Astrocyte (in vitro differentiated cells and primary cell): Measurements from ENCODE around the gene IL6ST.

Experiments used
- CTCF ChIP-seq: IDR thresholded peaks from 2 replicates; pipeline ENCODE4 v1.5.1; 2011; ENCODE audit warnings: low read depth, mild to moderate bottlenecking, inconsistent platforms, low read length, moderate library complexity; ENCODE audit not compliant: insufficient read depth
- EZH2 ChIP-seq: IDR thresholded peaks from 2 replicates; pipeline ENCODE4 v1.6.1; 2012; ENCODE audit warnings: mild to moderate bottlenecking, low read length, inconsistent platforms; ENCODE audit not compliant: insufficient read depth

GRCh38 chr5:56026863-56027300 lies 32.1 kb upstream of the IL6ST start:
- TF ChIP-seq EZH2 (no peak), CTCF (no peak)
